Osteoblast (primary cell): ENCODE measurements around the gene TMIGD3. TPM values are rescaled to one million over a fixed set of nuclear protein-coding genes. Genes with fewer than 3 reads are reported as not detected.

Experiments
- DNase-seq: peaks from one replicate; pipeline ENCODE4 v3.0.0; 2011; ENCODE audit warnings: low spot score, mixed read lengths; ENCODE audit not compliant: insufficient read length; ENCODE audit errors: missing footprints
- H2AFZ ChIP-seq: 2 replicates; pipeline ENCODE4 v1.6.0; 2011; ENCODE audit warnings: mild to moderate bottlenecking, low read length
- H3K27ac ChIP-seq: 2 replicates; pipeline ENCODE4 v1.5.1; 2011; ENCODE audit warnings: mild to moderate bottlenecking, low read depth, low read length, moderate library complexity
- H3K27me3 ChIP-seq: 2 replicates; pipeline ENCODE4 v1.6.0; 2012; ENCODE audit warnings: mild to moderate bottlenecking, control low read depth, inconsistent platforms, low read length, moderate library complexity; ENCODE audit not compliant: insufficient read depth
- H3K36me3 ChIP-seq: 2 replicates; pipeline ENCODE4 v1.5.1; 2011; ENCODE audit warnings: mild to moderate bottlenecking, low read length, control low read depth, moderate library complexity; ENCODE audit not compliant: insufficient read depth
- H3K4me1 ChIP-seq: 2 replicates; pipeline ENCODE4 v1.5.1; 2011; ENCODE audit warnings: mild to moderate bottlenecking, low read length, control low read depth, moderate library complexity; ENCODE audit not compliant: insufficient read depth
- H3K4me2 ChIP-seq: 2 replicates; pipeline ENCODE4 v1.6.0; 2011; ENCODE audit warnings: mild to moderate bottlenecking, low read length; ENCODE audit not compliant: insufficient read depth
- H3K4me3 ChIP-seq: fragments of 200-600 bp; sonication (generic); 3 replicates; pipeline ENCODE4 v1.5.1; 2012; ENCODE audit warnings: mild to moderate bottlenecking, low read length, inconsistent platforms; ENCODE audit not compliant: insufficient read depth
- H3K79me2 ChIP-seq: 2 replicates; pipeline ENCODE4 v1.6.0; 2012; ENCODE audit warnings: mild to moderate bottlenecking, low read length, control low read depth, inconsistent platforms; ENCODE audit not compliant: insufficient read depth
- H3K9me3 ChIP-seq: 2 replicates; pipeline ENCODE4 v1.5.1; 2011; ENCODE audit warnings: low read depth, low read length, control low read depth
- H4K20me1 ChIP-seq: 2 replicates; pipeline ENCODE4 v1.6.0; 2012; ENCODE audit warnings: mild to moderate bottlenecking, low read length, control low read depth; ENCODE audit not compliant: insufficient read depth
- total RNA-seq: library from RNA; depleted of rRNA; stranded (reverse); fragments of >200 nt; gene quantifications from 2 replicates; pipeline ENCODE4 v1.2.3, GENCODE V29; 2012
- TF ChIP-seq, protein P1 (sequence below): IDR thresholded peaks from 2 replicates; pipeline ENCODE4 v1.5.1; 2011; ENCODE audit warnings: mild to moderate bottlenecking, low read depth, low read length, moderate library complexity; ENCODE audit errors: extremely low read depth

The TMIGD3 gene
- total RNA-seq, 1 donor = not detected

DNA sequence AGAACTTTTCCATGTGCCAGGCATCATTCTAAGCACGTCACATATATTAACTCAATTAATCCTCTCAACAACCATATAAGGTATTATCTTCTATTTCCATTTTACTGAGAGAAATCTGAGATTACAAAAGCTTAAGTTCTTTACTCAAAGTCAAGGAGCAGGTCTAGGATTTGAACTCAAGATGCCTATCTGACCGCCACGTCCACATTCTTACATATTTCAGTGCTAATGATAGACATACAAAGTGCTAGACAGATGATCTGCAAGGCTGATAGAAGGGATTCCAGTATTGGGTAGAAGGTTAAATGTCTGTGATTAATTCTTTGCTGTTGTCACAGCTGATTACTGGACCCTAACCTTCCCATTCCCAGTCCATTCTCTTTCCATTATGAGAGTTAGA, 49.7 kb downstream of the TMIGD3 start:
- no peak for DNase-seq
- peaks cover 44% of the 10 kb centered on the region for H3K36me3 ChIP-seq

DNA sequence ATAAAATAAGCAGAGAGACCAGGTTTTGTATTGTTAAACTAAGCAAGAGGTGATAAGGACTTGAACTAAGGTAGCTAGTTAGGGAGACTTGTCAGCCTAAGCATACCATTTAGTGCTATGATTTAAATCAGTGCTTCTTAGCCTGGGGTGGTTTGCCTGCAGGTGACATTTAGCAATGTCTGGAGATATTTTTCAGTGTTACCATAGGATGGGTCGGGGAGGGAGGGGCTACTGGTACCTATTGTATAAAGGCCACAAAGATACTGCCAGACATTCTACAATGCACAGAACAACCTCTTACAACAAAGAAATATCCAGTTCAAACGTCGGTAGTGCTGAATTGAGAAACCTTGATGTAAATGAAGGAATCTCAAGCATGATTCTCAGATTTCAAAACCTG, 50.9 kb downstream of the TMIGD3 start:
- H3K79me2 ChIP-seq = peaks cover 77% of the 10 kb centered on the region
- H4K20me1 ChIP-seq = peaks cover 25% of the 10 kb centered on the region
- H3K36me3 ChIP-seq = peaks cover 32% of the 10 kb centered on the region
- no peak overlapping the region for H3K27ac ChIP-seq
- H3K4me2 ChIP-seq = no peak overlapping the region
- TF ChIP-seq, protein P1, sequence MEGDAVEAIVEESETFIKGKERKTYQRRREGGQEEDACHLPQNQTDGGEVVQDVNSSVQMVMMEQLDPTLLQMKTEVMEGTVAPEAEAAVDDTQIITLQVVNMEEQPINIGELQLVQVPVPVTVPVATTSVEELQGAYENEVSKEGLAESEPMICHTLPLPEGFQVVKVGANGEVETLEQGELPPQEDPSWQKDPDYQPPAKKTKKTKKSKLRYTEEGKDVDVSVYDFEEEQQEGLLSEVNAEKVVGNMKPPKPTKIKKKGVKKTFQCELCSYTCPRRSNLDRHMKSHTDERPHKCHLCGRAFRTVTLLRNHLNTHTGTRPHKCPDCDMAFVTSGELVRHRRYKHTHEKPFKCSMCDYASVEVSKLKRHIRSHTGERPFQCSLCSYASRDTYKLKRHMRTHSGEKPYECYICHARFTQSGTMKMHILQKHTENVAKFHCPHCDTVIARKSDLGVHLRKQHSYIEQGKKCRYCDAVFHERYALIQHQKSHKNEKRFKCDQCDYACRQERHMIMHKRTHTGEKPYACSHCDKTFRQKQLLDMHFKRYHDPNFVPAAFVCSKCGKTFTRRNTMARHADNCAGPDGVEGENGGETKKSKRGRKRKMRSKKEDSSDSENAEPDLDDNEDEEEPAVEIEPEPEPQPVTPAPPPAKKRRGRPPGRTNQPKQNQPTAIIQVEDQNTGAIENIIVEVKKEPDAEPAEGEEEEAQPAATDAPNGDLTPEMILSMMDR = no peak
- H3K4me3 ChIP-seq = no peak overlapping the region
- H3K9me3 ChIP-seq = no peaks in the 10 kb centered on the region
- no peaks in the 10 kb centered on the region for H3K27me3 ChIP-seq
- no peak overlapping the region for H2AFZ ChIP-seq
- no peak for DNase-seq
- peaks cover 12% of the 10 kb centered on the region for H3K4me1 ChIP-seq

More for the DNA sequence above, 49.7 kb downstream of the TMIGD3 start:
- TF ChIP-seq, protein P1 = no peak
- H3K4me2 ChIP-seq = no peak overlapping the region
- H3K27ac ChIP-seq = no peak overlapping the region
- H3K9me3 ChIP-seq = no peaks in the 10 kb centered on the region
- peaks cover 25% of the 10 kb centered on the region for H4K20me1 ChIP-seq
- peaks cover 66% of the 10 kb centered on the region for H3K79me2 ChIP-seq
- H3K4me3 ChIP-seq = no peak overlapping the region
- no peaks in the 10 kb centered on the region for H3K27me3 ChIP-seq
- no peak overlapping the region for H2AFZ ChIP-seq
- peaks cover 6% of the 10 kb centered on the region for H3K4me1 ChIP-seq

DNA sequence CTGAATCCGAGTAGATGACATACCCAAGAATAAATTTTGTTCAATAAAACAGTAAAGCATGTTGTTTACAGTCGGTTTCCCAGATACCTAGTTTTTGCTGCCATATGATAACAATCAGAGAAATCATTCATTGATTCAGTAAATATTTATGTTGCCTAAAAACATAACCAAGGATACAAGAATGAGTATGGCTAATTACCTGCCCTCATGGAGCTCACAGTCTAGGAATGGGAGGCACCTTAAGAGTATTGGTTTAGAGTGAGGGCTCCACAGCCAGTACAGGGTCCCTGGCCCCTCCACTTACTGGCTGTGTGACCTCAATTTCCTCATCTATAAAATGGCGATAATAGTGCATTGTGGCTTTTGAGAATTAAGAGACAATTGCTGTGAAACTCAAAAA, 53.2 kb downstream of the TMIGD3 start:
- Histone ChIP-seq H3K27ac (peak overlapping the region; percentile 88), H3K4me2 (peak overlapping the region; percentile 94), H3K79me2 (peaks cover 95% of the 10 kb centered on the region), H4K20me1 (peaks cover 21% of the 10 kb centered on the region), H2AFZ (no peak overlapping the region), H3K9me3 (no peaks in the 10 kb centered on the region), H3K4me1 (peaks cover 17% of the 10 kb centered on the region), H3K4me3 (peak overlapping the region; percentile 93), H3K27me3 (no peaks in the 10 kb centered on the region), H3K36me3 (peaks cover 27% of the 10 kb centered on the region)
- TF ChIP-seq, protein P1 = no peak
- no peak for DNase-seq

DNA sequence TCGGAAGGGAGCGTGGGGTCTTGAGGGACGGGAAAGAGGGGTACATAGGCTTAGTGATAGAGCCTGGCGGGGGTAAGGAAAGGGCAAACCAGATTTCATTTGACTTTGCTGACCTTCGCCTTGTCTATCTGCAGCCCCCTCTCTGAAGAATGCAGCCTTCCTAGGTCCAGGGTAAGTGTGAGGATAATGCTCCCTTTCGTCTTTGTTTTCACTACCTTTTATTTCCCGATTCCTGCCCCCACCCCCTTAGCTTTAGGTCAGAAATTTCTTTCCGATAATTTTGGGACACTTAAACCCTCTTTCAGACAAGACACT, 53.8 kb downstream of the TMIGD3 start:
- Histone ChIP-seq H3K36me3 (peaks cover 31% of the 10 kb centered on the region), H3K4me3 (peak overlapping the region; percentile 93), H3K4me2 (peak overlapping the region; percentile 94), H4K20me1 (peaks cover 18% of the 10 kb centered on the region), H3K9me3 (no peaks in the 10 kb centered on the region), H3K79me2 (peaks cover 92% of the 10 kb centered on the region), H2AFZ (peak overlapping the region; percentile 98), H3K4me1 (peaks cover 17% of the 10 kb centered on the region), H3K27ac (peak overlapping the region; percentile 88), H3K27me3 (no peaks in the 10 kb centered on the region)
- no peak for DNase-seq
- TF ChIP-seq, protein P1 = no peak
